SK-N-DZ (cell line): ENCODE data around the gene TADA3.

Source experiments
- DNase-seq: peaks from one replicate; pipeline ENCODE4 v3.0.0-alpha.2; 2015; ENCODE audit warnings: low spot score

Gene TADA3

DNA sequence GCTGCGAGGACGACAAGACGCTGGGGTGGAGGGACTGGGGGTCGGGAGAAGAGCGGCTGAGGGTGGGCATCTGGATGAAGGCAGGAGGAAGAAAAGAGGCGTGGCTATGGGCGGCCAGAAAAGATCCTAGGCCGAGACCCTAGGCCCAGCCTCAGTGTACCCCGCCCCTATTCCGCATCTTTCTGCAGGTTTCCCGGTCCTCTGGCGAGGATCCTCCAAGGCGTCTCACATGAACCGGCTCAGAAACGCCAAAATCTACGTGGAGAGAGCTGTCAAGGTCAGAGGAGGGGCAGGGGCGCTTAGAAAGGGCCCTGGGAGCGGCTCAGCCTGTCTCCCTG, 18.1 kb upstream of the TADA3 start:
- DNase-seq, result peak; percentile 76

GRCh38 chr3:9809615-9810432, 17.6 kb upstream of the TADA3 start, which contains the start of gene TTLL3:
Gene TTLL3, plus strand, starts transcription at chr3:9810262. Its CDS starts 400 bp downstream, at chr3:9810662.
- DNase-seq, result peak; percentile 82

GRCh38 chr3:9809239-9809614, 17.0 kb upstream of the TADA3 start:
- DNase-seq, result peak; percentile 35

GRCh38 chr3:9808345-9809037, 16.2 kb upstream of the TADA3 start:
- DNase-seq, result peak; percentile 69

- DNase-seq, result no peak
These were observed 15.7 kb upstream of the TADA3 start for GRCh38 chr3:9807981-9808344.

GRCh38 chr3:9806688-9807589, 14.7 kb upstream of the TADA3 start:
- no peak for DNase-seq

DNA sequence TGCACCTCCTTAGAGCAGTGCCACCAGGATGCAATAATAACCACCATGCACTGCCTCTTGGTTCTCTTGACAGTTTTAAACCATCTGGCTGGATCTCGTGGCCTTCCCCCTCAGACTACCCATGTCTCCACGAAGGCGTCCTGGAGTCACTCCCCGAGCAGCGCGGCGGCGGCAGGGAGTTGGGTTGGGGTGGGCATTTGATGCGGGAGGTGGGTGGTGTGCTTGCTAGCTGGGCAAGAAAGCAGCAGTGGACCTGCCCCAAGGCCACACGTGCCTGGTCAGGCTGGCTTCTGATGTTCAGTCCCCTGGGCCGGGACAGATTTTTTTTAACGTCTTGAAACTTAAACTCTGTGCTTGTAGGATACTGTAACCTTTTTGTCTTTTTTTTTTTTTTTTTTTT, 13.9 kb upstream of the TADA3 start:
- DNase-seq, result no peak

DNA sequence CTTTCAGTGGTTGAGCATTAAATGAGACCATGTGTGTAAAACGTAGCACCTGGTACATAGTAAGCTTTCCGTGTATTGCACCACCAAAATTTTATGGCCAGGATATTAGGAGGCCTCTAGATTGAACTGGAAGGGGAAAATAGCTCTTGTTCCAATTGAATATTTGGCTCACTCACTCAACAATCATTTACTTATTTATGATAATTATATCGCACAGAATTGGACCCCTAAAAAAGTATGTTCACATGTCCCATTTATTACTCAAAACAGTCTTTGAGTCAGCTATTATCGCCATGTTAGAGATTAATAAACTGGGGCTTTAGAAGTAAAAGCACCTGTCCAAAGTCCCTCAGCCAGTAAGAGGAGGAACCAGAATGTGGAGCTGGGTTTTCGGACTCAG, 12.7 kb upstream of the TADA3 start:
- DNase-seq, result no peak

- no peak for DNase-seq
These were observed 11.2 kb upstream of the TADA3 start for GRCh38 chr3:9803494-9803893.

DNA sequence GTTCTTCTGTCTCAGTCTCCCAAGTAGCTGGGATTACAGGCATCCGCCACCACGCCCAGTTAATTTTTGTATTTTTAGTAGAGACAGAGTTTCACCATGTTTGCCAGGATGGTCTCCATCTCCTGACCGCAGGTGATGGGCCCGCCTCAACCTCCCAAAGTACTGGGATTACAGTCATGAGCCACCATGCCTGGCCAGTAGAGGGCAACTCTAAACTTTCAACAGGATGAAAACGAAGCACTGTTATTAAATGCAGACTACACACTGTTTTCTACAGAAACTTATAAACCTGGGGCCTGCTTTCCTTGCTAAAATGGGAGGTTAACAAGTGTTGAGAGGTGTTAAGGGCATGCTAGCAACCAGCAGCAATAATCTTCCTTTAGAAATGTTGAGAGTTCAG, 8.3 kb upstream of the TADA3 start:
- no peak for DNase-seq

DNA sequence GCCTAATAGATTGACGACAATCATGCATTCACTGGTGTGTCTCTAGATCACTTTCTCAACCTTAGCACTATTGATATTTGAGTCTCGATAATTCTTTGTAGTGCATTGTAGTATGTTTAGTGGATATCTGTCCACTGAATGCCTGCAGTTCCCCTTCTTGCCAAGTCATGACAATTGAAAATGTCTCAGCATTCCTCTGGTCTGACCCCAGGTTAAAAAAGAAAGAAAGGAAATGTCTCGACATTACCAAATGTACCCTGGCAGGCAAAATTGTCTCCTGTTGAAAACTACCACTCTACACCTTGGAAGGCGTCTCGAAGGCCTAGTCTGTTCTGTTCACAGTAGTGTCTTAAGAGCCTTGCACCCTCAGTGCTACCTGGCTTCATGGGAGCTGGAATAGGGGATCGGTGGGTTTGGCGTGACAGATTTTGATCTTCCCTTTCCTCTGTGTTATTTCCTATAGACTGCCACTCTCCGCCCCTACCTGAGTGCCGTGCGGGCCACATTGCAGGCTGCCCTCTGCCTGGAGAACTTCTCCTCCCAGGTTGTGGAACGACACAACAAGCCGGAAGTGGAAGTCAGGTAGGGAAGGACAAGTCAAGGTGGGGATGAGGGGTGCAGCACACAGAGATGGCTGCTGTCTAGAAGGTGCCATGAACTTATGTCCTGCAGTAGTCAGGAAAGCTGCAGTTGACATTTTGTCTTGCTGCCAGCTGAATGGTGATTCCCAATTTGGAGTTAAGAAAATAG, 5.1 kb upstream of the TADA3 start:
- no peak for DNase-seq

DNA sequence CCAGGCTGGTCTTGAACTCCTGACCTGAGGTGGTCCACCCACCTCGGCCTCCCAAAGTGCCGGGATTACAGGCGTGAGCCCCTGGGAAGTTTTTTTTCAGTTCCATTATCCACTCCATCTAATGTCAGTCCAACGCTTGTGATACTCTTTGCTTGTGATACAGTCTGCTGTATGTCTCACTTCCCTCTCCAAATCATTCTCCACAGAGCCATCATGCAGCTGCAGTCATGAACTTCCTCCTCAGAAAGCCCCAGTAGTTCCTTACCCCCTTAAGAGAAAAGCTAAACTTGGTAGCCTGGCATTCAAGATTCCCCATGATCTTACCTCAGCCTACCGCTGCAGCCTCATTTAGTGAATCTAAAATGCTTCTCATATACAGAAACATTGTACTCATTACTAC, 2.9 kb upstream of the TADA3 start:
- DNase-seq, result no peak

DNA sequence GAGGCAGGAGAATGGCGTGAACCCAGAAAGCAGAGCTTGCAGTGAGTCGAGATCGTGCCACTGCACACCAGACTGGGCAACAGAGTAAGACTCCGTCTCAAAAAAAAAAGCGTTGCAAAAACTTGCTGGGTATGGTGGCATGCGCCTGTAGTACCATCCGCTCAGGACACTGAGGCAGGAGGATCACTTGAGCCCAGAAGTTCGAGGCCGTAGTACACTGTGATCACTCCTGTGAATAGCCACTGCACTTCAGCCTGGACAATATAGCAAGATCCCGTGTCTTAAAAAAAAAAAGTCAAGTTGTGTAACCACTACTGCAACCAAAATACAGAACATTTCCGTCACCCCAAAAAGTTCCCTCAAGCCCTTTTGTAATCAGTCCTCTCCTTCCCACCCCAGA, 2.1 kb upstream of the TADA3 start:
- no peak for DNase-seq

DNA sequence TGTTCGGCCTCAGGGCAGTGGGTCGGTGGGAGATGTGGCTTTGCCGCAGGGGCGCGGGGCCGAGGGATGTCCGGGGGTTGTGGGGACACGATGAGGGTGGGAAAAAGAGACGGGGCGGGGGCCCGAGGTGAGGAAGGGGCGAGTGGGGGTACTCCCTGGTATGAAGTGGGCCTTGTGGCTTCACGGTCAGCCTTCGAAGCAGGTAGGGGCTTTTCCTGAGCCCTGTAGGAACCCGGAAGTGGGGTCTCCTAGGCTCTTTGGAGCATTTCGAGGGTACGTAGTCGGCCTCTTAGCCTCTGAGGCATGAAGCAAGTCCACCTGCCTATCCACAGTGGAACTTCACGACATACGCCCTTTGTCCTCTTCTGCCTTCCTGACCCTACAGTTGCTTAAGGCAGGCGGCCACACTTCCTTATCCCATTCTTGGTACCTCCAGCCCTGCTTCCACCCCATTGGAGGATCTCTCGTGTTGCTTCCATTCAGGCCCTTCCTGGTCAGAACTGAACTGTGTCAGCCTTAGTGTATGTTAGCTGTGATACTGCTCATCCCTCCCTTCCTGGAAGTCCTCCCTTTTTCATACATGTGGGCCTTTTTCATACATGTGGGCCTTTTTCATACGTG, 998 bp upstream of the TADA3 start:
- peak; percentile 67 for DNase-seq

GRCh38 chr3:9791790-9792404, 376 bp downstream of the TADA3 start:
- no peak for DNase-seq

GRCh38 chr3:9791127-9791526, 1.1 kb downstream of the TADA3 start:
- no peak for DNase-seq

- no peak for DNase-seq
These were observed 4.6 kb downstream of the TADA3 start for GRCh38 chr3:9787714-9788113.

GRCh38 chr3:9786825-9787669, 5.2 kb downstream of the TADA3 start:
- no peak for DNase-seq

GRCh38 chr3:9786209-9786739, 6.0 kb downstream of the TADA3 start:
- DNase-seq, result no peak
